HAP-1 (cell line): ENCODE measurements around the gene IFIT2.
"Not testable (repeated sequence)": the region's sequence is repeated elsewhere in the genome, so short reads cannot be mapped to it uniquely, and the experiment has no call there.

Source experiments
- DNase-seq, 2 experiments: peaks; one replicate each; pipeline ENCODE4 v3.0.0-alpha.2; 2016 to 2020; ENCODE audit warnings: low spot score in 2 of 2
- H3K27me3 ChIP-seq: fragments of 250-450 bp; sonication (Bioruptor Pico); 2 replicates; pipeline ENCODE4 v1.5.1; 2020; ENCODE audit warnings: low read depth, mild to moderate bottlenecking, moderate library complexity
- H3K36me3 ChIP-seq: fragments of 250-450 bp; sonication (Bioruptor Pico); replicated peaks from 2 replicates; pipeline ENCODE4 v1.5.1; 2020; ENCODE audit warnings: mild to moderate bottlenecking
- H3K4me1 ChIP-seq: fragments of 250-450 bp; sonication (Bioruptor Pico); 2 replicates; pipeline ENCODE4 v1.5.1; 2020; ENCODE audit warnings: mild to moderate bottlenecking
- H3K4me3 ChIP-seq: fragments of 250-450 bp; sonication (Bioruptor Pico); 2 replicates; pipeline ENCODE4 v1.5.1; 2020; ENCODE audit warnings: mild to moderate bottlenecking, moderate library complexity
- H3K9me3 ChIP-seq: fragments of 250-450 bp; sonication (Bioruptor Pico); 2 replicates; pipeline ENCODE4 v1.5.1; 2020; ENCODE audit warnings: mild to moderate bottlenecking, moderate library complexity
- in situ Hi-C: fragments of 300-500 bp; cut with MboI; formaldehyde crosslinking; loops from 3 replicates; pipeline ENCODE4 v1.14.3; 2020; ENCODE audit warnings: low sequenced_read_pairs, inconsistent platforms, mixed read lengths

IFIT2 gene

GRCh38 chr10:89330014-89330413, 28.2 kb downstream of the IFIT2 start:
- H3K4me1 ChIP-seq, result peaks cover 45% of the 10 kb centered on the region
- in situ Hi-C loops, result not testable (repeated sequence)

DNA sequence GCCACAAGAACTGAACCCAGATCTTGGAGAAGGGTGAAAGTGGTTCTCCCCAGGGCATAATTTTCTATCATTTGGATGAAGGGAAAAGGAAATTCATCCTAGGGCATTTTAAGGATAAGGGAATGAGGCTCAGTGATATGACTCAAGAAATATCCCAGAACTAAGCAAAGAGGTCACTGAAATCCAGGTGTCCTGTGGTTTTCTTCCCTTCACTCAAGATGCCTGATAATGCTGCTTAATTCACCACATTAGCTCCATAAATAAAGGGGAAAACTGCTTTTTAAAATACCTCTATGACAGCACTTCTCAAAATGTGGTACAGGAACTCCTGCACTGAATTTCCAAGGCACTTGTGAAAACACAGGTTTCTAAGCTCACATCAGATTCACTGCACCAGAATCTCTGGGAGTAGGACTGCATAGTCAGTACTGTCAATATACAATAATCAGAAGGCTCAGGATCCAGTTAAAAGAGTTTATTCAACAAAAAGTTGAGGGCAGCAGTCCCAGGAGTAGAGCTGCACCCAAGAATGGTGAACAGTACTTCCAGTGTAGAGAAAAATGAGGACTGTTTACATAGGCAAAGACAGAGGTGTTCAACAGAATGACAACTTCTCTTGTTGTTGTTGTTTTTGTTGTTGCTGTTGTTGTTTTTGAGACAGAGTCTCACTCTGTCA, 28.8 kb downstream of the IFIT2 start:
- Histone ChIP-seq H3K27me3 (no peaks in the 10 kb centered on the region), H3K9me3 (no peaks in the 10 kb centered on the region), H3K4me3 (no peak overlapping the region), H3K36me3 (no peaks in the 10 kb centered on the region), H3K4me1 (peaks cover 43% of the 10 kb centered on the region)
- in situ Hi-C loops, result no loop called here
- no peak for DNase-seq

More at GRCh38 chr10:89330014-89330413, 28.2 kb downstream of the IFIT2 start:
- not testable (repeated sequence) for H3K27me3 ChIP-seq, H3K9me3 ChIP-seq, H3K4me3 ChIP-seq, H3K36me3 ChIP-seq, DNase-seq

GRCh38 chr10:89331487-89332122, 29.8 kb downstream of the IFIT2 start:
- in situ Hi-C loops, H3K9me3 ChIP-seq, DNase-seq, H3K27me3 ChIP-seq, H3K36me3 ChIP-seq, H3K4me3 ChIP-seq: not testable (repeated sequence)
- H3K4me1 ChIP-seq, result peaks cover 33% of the 10 kb centered on the region

DNA sequence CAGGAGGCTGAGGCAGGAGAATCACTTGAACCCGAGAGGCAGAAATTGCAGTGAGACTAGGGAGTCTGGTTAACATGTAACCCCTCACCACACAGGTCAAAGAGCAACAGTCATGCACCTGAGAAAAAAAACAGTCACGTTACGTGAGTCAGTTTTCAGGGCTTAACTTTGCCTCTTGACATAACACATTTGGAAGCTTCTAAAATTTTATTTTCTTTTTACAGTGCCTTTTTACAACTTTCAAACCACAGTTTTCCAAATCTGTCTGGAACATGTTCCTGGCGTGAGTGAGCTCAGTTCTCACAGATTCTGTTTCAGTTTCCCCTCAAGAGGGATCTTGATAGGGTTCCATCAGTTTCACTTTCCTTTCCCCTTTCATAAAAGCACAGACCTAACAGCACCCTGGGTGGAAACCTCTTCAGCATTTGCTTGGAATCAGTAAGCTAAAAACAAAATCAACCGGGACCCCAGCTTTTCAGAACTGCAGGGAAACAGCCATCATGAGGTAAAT, 30.3 kb downstream of the IFIT2 start:
- in situ Hi-C loops, result no loop called here
- no peaks in the 10 kb centered on the region for H3K36me3 ChIP-seq
- peaks cover 30% of the 10 kb centered on the region for H3K4me1 ChIP-seq
- no peak for DNase-seq
- H3K27me3 ChIP-seq, result no peaks in the 10 kb centered on the region
- H3K9me3 ChIP-seq, result no peaks in the 10 kb centered on the region
- H3K4me3 ChIP-seq, result no peak overlapping the region

- DNase-seq, result no peak
- H3K4me3 ChIP-seq, result no peak overlapping the region
- no peaks in the 10 kb centered on the region for H3K27me3 ChIP-seq
- peaks cover 15% of the 10 kb centered on the region for H3K4me1 ChIP-seq
- H3K36me3 ChIP-seq, result no peaks in the 10 kb centered on the region
- in situ Hi-C loops, result no loop called here
- H3K9me3 ChIP-seq, result no peaks in the 10 kb centered on the region
These were observed 33.4 kb downstream of the IFIT2 start for GRCh38 chr10:89335226-89335625.

- Histone ChIP-seq H3K36me3 (no peaks in the 10 kb centered on the region), H3K4me3 (no peak overlapping the region), H3K27me3 (no peaks in the 10 kb centered on the region), H3K9me3 (no peaks in the 10 kb centered on the region), H3K4me1 (peaks cover 15% of the 10 kb centered on the region)
- in situ Hi-C loops, result no loop called here
- no peak for DNase-seq
These were observed 34.4 kb downstream of the IFIT2 start for GRCh38 chr10:89336241-89336640.

DNA sequence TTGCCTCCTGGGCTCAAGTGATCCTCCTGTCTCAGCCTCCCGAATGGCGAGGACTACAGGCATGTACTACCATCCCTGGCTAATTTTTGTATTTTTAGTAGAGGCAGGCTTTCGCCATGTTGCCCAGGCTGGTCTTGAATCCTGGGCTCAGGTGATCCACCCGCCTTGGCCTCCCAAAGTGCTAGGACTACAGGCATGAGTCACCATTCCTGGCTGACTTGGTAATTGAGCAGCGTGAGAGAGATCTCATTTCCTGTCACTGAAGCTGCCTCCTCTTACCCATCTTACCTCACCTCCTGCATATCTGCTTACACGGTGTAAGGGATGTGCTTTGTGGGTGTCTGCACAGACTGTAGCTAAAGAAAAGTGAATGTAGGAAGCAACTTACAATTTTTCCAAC, 35.6 kb downstream of the IFIT2 start:
- no peak overlapping the region for H3K4me3 ChIP-seq
- peaks cover 22% of the 10 kb centered on the region for H3K4me1 ChIP-seq
- no peaks in the 10 kb centered on the region for H3K36me3 ChIP-seq
- no peak for DNase-seq
- no peaks in the 10 kb centered on the region for H3K27me3 ChIP-seq
- no peaks in the 10 kb centered on the region for H3K9me3 ChIP-seq
- in situ Hi-C loops, result no loop called here

DNA sequence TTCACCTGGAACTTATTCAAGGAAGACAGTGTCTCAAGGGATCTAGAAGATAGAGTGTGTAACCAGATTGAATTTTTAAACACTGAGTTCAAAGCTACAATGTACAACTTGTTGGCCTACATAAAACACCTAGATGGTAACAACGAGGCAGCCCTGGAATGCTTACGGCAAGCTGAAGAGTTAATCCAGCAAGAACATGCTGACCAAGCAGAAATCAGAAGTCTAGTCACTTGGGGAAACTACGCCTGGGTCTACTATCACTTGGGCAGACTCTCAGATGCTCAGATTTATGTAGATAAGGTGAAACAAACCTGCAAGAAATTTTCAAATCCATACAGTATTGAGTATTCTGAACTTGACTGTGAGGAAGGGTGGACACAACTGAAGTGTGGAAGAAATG, 36.9 kb downstream of the IFIT2 start:
- no peak for DNase-seq
- Histone ChIP-seq H3K36me3 (no peaks in the 10 kb centered on the region), H3K27me3 (no peaks in the 10 kb centered on the region), H3K4me3 (no peak overlapping the region), H3K4me1 (peaks cover 11% of the 10 kb centered on the region), H3K9me3 (no peaks in the 10 kb centered on the region)
- in situ Hi-C loops, result no loop called here

GRCh38 chr10:89339875-89340274, 38.0 kb downstream of the IFIT2 start:
- H3K4me1 ChIP-seq, result peaks cover 9% of the 10 kb centered on the region; the same call in 1 of the 2 replicates
- in situ Hi-C loops, result no loop called here
- H3K4me3 ChIP-seq, result no peak overlapping the region
- no peaks in the 10 kb centered on the region for H3K9me3 ChIP-seq
- H3K27me3 ChIP-seq, result no peaks in the 10 kb centered on the region
- H3K36me3 ChIP-seq, result no peaks in the 10 kb centered on the region
- no peak for DNase-seq

- in situ Hi-C loops, result no loop called here
- DNase-seq, result no peak
- H3K4me3 ChIP-seq, result no peak overlapping the region
- no peaks in the 10 kb centered on the region for H3K27me3 ChIP-seq
- H3K4me1 ChIP-seq, result peaks cover 14% of the 10 kb centered on the region
- H3K9me3 ChIP-seq, result no peaks in the 10 kb centered on the region
- no peaks in the 10 kb centered on the region for H3K36me3 ChIP-seq
These were observed 39.8 kb downstream of the IFIT2 start for GRCh38 chr10:89341649-89342048.

DNA sequence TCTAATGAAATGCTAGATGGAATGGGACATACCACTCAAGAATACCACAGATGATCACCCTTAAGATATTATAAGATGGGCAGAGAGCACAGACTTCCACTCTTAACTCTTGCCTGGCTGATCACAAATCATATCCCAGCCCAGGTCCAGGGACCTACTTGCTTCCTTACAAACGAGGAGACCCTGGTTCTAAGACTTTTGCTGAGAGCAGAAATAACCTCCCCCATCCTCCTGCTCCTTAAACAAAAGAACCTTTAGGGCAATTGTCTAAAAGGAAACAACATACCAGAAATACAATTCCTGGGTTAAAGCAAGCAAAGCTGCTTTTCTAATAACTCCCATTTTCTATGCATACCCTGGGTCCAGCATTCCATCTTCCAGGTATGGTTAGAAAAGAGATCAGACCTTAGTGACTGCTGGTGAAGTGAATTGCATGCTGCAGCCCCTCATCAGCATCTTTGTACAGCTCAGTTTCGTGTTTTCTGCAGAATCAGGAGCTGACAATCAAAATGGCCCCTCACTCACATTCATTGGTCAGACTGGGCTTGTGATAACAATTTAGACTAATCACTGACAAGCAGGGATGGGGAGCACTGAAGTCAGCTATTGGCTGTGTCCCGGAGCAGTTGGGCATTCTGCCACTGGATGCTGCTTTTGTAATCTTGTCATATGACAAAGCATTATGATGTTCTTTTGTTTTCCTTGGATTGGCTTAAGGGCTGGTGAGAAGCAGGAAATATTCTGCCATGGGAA, 40.5 kb downstream of the IFIT2 start:
- no peaks in the 10 kb centered on the region for H3K27me3 ChIP-seq
- in situ Hi-C loops, result no loop called here
- DNase-seq, result peak in 1 of 2 experiments; percentile 59
- no peaks in the 10 kb centered on the region for H3K9me3 ChIP-seq
- no peaks in the 10 kb centered on the region for H3K36me3 ChIP-seq
- peaks cover 19% of the 10 kb centered on the region for H3K4me1 ChIP-seq
- no peak overlapping the region for H3K4me3 ChIP-seq

DNA sequence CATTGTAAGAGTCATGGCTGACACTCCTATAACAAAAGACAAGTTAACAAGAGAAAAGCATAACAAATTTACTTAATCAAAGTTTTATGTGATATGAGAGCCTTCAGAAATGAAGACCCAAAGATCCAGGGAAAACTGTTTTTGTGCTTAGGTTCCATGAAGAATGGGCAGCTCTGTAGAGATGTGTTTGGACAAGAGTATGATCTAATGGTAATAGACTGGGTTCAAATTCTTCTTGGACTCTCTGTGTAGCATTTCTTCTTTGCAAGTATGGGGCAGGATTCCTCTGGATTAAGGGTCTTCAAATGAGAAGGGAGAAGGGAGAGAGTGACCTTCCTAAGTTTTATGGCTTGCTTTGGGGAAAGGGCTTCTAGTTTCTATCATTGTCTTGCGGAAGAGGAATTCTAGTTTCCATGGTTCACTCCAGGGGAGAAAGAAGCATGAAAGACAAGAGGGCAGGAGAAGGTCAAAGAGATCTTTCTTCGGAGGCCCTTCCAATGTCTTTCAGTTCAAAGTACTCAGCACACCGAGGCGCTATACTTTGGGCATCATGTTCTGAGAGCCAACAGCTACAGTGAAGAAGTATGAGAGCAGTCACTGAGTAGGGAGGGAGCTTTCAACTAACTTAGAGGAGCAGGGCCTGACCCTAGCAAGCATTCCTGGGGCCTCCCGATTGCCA, 41.4 kb downstream of the IFIT2 start:
- no peaks in the 10 kb centered on the region for H3K36me3 ChIP-seq
- H3K9me3 ChIP-seq, result no peaks in the 10 kb centered on the region
- H3K4me1 ChIP-seq, result peaks cover 27% of the 10 kb centered on the region
- in situ Hi-C loops, result no loop called here
- H3K27me3 ChIP-seq, result no peaks in the 10 kb centered on the region
- DNase-seq, result no peak
- no peak overlapping the region for H3K4me3 ChIP-seq

DNA sequence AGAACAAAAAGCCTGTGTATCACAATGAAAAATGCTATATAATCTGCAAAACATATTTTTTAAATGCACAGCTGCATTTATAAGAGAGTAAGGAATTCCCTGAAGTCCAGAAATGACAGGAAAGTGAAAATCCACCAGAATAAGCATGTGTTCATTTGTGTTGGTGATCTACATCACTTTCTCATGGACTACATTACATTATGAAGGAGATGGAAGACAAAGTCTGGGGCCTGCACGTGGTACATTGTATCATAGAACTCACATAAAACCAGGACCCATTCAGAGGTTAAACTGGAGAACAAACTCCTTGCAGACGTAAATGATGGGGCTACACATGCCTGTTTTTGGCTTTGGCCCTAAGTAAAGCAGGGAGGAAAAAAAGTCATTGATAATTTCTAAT, 42.3 kb downstream of the IFIT2 start:
- DNase-seq, result no peak
- Histone ChIP-seq H3K9me3 (no peaks in the 10 kb centered on the region), H3K4me1 (peaks cover 36% of the 10 kb centered on the region), H3K36me3 (no peaks in the 10 kb centered on the region), H3K27me3 (no peaks in the 10 kb centered on the region), H3K4me3 (no peak overlapping the region)
- in situ Hi-C loops, result no loop called here
